GM18858 (cell line): Measurements from ENCODE around the gene ESPL1.

Experiments used
- ATAC-seq: cut with Tn5 transposase; IDR thresholded peaks from one replicate; pipeline ENCODE4 v1.9.1; 2021; ENCODE audit not compliant: unreplicated experiment

The ESPL1 gene

DNA sequence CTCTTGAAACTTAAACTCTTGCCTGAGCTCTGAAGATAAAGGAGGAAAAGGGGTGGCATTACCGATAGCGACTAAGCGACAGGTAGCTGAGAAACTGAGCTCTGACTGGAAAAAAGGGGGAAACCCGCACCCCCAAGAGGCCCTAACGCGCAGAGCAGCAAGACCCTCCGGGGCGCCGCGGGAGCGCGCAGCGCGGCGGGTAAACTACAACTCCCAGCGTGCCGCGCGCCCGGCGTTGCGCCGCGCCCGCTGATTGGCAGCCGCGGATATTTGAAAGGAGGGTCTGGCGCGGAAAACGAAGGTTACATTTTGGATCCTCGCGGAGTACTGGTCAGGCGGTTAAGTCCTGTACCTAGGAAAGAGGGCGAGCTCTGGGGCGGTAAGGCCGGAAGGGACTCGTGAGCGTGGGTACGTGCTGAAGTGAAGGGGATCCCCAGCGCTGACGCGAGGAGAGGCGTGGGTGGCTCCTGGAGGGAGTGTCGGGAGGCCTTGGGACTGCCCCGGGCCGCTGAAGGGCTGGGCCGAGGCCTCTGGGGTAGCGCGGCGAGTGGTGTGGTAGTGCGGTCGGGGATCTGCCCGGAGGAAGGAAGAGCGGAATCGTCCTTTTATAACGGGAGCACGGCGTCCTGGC lies at the start of gene ESPL1:
Gene ESPL1, plus strand, starts transcription at position 301 of the 631 bp plus-strand sequence. CDS start 468 bp downstream, outside the sequence.
- peak; percentile 55 for ATAC-seq

DNA sequence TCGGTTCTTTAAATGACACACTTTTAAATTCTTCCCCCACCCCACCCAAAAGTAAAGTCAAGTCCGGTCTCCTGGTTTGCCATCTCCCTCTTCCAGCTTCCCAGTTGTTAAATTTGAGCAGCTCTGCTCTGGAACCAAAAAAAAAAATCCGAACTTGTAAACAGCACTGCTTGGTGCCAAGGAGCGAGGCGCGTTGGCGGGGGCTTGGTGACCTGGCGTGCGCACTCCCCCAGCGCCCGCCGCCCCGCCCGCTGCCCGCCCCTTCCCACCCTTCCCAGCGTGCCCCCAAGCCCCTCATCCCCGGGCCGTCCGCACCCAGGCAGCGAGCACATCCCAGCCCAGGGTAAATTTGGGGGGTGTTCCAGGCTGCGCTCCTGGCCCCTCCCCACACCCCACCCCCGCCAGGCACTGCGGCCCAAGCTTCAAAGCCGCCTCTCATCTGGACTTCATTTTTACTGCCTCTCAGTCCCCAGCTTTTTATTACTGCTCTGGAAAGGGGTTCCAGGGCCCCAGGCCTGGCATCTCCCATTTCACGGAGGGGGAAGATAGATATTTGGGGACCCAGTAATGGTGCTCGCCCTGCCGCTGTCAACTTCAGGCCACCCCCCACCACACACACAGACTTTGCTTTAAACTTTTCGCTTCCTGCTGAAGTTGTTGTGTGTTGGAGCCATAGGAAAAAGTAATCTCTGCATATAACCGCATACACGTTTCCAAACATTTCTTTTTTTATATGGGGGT lies 49.4 kb upstream of the ESPL1 start:
- no peak for ATAC-seq

DNA sequence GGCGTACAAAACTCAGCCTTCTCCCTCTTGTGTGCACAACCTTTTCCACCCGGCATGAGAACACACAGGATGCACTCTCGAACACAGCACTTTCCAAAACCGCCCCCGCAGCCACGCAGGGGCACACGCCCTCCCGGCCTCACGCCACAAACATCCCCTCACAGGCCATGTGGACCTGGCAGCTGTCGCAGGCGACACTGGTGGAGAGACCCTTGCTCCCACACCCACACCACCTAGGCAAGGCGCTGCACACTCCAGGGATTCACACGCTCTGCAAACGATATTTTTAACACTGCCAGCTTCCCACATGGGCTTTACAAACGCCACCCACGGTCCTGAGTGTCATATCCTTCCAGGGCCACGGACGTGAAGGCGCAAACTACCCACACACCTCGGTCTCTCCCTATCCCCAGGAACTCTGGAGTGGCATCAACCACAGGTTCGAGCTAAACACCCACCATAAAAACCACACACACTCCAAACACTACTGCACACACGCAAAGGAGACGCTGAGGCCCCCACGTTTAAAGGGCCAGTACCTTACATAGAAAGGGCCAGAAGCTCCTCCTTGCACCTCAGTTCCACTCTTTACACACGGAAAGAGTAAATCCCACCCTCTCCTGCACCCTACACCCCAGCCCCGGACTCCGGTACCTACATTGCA lies 48.7 kb upstream of the ESPL1 start:
- ATAC-seq: no peak

DNA sequence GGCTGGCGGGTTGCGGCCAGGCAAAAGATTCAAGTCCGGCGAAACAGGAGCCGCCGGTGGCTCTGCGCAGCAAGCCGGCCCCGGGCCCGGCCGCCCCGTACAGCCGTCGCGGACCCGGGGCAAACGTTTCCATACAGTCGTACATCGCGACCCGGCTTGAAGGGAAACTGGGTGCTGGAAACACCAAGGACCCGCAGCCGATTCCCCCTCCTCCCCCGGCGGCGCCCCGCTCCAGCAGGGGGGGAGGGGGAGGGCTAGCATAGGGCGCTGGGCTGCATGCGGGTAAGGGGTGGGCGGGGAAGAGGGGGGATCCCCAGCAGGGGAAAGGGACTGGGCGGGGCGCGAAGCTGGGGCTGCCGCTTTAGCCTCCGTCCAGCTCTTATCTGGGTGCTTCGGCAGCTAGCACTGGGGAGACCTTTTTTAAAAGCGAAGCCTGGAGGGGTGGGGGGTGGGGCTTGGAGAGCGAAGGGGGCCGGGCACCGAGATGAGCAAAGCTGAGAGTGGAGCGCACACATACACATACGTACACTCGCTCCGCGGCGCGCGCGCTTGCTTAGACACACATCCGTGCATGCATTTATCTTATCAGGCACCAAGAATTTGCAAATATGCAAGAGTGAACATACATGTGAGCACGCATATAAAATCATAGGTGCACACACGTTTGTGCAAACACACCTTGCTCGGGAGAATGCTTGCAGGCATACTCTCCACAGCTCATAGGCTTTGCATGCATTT lies 48.0 kb upstream of the ESPL1 start:
- ATAC-seq: peak; percentile 20

DNA sequence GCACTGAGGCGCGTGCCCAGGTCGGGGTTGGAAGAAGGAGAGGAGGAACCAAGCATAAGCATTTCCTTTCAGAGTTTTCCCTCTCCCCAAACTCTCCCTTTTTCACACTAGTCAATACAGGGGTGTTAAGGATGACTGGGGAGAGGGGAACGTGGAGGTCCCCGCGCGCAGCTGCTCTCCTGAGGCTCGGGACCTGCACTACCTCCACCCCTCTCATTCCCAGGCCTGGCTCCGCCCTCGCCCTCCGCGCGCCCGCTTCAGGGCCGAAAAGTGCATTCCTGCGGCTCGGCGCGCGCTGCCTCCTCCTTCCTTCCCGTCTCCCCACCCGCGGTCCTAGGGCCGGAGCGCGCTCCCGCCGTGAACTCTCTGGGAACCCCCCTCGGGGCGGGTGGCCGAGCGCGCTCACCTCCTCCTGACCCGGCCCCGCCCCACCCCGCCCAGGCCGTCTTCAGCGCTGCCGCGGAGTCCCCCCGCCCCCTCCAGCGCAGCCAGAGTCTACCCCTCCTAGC lies 47.4 kb upstream of the ESPL1 start:
- peak; percentile 38 for ATAC-seq

DNA sequence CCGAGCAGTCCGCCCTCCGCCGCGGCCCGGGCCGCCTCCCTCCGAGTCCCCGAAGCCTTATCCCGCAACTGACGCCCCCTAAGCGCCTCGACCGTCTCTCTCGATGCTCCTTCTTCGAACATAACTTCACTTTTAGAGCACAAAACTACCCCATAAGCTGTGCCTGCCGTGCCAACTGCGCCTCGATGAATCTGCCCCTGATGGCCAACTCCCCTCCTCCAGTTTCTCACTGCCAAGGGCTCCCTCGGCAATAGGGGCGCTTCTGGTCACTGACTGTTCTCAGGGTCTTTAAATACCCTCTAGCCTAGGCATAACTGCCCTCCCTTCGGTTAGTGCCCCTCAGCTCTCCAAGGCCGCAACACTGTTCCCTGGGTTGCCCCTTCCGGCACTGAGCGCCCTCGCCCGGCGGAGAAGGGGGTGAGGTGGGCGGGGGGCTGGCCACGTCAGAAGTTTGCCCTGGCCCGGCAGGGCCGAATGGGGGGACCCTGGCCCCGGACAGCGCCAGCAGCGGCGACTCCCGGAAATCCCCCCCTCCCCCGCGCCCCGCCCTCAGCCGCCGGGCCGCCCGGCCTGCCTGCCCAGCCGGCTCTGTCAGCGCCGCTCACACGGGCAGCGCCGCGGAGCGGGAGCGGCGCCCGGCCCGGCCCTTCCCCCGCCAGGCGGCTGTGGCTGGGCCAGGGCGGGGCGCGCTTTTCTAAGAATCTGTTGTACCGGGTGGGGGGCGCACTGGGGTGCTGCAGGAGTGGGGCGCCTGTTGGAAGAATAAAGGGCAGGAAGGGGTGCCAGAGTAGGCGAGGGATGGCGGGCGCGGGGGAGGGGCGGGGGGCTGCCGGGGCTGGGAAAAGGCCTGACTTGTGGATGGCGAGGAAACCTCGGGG lies 46.7 kb upstream of the ESPL1 start:
- no peak for ATAC-seq

DNA sequence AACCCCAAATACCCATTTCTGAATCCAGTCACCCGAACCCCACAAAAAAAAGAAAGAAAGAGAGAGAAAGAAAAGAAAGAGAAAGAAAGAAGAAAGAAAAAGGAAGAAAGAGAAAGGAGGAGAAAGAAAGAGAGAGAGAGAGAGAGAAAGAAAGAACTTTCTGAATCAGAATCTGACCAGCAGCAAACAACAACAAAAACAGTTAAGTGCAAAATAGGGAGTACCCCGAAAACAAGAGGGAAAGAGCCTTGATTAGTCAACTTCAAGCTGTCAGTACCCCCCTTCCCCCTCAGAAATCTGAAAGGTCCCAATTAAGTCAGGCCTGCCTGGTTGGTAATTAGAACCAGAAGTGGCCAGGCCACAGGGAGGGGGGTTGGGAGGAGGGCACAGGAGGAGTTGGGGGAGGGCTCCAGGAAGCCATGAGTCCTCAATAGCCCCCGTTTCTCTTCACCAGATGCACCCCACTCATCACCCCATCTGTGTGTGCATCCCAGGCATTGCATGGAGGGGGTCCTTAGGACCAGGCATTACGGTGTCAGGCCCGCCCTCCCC lies 45.9 kb upstream of the ESPL1 start:
- no peak for ATAC-seq

DNA sequence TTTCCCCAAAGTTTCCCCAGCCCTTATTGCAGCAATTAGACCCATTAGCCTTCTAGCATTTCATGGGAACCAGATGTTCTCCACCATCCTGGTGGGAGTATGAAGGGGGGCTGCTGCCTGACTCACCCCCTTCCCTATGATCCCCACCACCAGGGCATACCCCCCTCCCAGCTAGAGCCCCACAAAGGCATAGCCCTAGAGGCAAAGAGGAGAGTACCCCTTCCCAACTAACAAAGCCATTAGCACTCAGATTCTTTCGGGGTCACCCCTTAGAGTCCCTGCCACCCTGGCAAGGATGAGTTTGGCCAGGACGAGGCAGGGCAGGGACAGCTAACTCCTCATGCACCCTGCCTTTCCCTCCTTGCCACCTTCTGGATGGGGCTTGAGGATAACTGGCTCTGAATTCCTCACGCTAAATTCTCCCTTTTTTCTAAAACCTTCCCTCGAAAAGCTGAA lies 45.3 kb upstream of the ESPL1 start:
- no peak for ATAC-seq

DNA sequence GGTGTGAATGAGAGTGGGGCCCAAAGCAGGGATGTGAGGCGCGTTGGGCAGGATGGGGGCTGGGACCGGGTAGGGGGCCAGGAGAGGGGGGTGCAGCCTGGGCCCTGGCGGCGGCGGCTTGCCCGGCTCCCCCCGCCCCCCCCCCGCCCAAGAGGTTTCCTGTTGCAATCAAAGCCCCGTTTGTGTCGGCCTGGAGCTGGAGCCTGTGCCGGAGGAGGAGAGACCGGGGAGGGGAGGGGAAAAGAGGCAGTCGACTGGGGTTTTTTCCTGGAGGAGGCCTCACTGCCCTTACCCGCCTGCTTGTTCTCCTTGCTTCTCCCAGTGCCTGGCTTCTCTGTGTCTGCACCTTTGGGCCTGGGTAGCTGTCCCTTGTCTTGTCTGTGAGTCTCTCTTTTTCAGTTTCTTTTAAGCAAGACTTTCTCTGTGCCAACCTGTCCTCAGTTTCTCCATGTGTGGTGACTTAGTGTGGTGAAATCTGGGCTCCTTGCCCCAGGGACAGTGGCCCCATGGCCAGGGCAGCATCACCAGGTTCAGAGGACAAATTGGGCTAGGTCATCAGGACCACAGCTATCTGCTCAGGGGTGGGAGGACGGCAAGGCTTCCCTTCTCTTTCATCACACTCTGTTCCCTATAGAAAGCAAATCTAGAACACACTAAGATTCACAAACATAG lies 44.6 kb upstream of the ESPL1 start:
- no peak for ATAC-seq

DNA sequence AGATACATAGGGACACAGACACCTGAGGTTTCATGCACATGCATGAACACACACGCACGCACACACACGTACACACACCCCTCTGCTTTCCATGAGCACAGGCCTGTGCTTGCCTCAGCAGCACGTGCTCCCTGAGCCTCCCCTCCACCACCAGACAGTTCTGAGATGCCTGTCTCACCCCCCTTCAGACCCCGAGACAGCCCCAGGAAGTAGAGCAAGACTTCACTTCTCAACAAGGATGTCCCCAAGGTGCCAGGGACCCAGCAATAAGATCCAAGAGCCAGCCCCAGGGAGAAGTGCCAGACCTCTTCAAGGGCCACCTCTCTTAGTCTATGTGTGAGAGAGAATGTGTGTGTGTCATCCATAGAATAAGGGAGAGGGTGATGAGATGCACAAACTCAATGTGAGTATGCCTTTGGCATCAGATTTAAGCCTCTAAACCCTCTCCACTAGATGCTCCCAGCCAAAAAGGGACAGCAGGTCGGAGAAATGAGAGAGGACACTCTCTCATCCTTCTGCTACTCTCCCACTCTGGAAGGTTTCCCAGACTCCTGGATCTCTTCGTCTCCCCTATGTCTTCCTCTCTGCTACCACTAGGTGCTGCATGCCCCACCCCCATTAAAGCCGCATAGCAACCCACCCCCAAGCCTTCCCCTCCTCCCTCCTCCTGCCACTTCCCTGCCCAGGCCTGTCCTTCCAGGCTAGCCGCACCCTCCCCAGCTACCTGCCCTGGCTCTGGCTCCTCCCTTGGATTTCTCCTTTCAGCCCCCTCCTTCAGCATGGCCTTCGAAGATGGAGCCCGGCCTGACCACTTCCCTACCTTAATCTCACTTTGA lies 43.8 kb upstream of the ESPL1 start:
- ATAC-seq: no peak

DNA sequence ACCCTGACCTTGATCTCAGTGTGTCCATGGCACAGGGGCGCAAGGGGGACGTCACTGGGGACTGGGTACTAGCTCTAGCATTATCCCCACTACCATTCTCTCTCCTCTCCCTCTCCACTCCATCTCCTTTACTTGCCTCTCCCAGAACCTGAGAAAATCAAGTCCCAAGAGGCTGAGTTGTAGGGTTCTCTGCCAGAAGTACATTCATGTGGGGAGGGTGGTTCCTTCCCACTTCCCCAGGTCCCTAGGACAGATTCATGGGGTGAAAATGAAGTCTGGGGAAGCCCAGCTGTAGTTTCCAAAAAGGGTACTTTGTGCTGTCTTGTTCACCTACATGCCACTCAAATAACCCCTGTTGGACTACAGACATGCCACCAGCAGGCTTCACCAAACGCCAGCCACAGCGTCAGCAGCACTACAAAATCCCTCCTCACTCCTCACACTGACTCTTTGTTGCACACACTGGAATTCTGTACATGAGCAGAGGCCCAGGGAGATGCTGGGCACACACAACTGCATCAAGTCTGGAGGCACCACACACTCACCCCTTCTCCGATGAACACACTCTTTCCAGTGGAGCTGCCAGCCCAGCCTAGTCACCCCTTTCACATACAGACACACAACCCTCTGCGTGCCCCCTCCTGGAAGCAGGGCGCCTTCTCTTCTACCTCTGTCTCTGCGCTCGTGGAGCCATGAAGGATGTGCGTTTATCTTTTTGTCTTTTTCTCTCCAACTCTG lies 43.0 kb upstream of the ESPL1 start:
- no peak for ATAC-seq

DNA sequence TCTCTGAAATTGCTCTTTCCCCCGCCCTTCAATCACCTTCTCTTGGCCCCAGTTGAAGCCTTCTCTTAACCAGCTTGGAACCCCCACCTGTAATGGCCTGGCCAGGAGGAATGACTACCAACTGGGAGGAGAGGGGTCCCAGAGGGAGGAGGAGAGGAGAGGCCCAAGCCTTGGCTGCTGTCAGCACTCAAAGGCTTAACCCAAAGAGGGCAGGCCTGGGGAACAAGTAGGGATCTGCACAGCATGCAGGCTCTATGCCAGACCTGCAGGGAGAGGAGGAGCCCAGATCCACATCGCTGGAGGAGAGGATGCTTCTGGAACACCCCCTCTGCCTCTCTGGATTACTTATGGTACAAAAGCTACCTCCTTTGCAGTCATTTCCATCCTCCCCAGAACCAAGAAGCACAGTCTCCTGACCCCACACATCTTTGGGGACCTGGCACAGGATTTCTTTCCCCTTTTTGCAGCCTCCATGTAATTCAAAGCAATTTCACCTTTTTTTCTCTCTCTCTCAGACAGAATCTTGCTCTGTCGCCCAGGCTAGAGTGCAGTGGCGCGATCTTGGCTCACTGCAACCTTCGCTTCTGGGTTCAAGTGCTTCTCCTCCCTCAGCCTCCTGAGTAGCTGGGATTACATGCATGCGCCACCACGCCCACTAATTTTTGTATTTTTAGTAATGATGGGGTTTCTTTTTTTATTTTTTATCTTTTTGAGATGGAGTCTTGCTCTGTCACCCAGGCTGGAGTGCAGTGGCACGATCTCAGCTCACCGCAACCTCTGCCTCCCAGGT lies 42.3 kb upstream of the ESPL1 start:
- ATAC-seq: no peak

DNA sequence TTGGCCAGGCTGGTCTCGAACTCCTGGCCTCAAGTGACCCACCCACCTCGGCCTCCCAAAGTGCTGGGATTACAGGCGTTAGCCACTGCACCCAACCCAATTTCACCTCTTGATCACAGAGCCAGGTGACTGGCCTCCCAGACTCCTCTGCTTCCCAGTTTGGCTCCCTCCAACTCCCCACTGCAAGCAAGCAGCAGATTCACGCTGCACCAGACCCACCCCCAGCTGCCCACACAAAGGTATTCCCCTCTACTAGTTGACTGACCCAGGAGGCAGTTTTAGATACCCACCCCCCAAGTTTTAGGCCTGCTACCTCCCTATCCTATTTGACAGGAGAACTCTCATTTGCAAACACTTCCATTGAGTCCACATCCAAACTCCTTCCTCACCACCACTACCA lies 41.3 kb upstream of the ESPL1 start:
- no peak for ATAC-seq

DNA sequence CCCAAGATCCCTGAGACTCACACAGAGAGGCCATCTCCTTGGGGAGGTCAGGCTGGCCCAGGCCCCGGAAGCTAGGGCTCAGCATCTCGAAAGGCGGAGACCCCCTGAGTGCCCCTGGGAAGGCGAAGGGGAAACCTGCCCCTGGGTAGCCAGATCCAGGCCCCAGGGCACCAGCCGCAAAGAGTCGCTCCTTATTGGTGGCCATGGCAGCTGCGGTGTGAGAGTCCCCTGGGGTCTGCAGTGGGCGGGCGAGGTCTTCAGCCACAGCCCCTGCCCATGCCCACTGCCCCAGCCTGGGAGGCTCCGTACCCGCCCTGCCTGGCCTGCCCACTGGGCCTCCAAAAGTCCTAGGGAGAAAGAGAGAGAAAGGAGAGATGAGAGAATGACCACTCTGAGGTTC lies 40.8 kb upstream of the ESPL1 start:
- no peak for ATAC-seq

DNA sequence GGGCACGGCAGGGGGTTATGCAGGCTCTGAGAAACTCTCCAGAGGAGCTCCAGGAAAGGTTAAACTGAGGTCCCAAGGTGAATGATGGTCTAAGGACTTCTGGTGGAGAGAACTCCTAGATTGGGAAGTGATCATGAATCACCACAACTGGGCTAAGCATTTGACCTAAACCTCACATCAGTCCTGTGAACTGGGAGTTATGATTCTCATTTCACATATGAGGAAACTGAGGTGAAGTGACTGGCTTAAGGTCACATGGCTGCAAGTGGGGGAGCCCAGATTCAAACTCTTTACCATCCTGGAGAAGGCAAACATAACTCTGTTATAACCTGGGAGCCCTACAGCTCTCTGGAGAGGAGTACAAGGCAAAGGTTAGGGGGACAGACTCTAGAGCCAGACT lies 40.3 kb upstream of the ESPL1 start:
- ATAC-seq: no peak

DNA sequence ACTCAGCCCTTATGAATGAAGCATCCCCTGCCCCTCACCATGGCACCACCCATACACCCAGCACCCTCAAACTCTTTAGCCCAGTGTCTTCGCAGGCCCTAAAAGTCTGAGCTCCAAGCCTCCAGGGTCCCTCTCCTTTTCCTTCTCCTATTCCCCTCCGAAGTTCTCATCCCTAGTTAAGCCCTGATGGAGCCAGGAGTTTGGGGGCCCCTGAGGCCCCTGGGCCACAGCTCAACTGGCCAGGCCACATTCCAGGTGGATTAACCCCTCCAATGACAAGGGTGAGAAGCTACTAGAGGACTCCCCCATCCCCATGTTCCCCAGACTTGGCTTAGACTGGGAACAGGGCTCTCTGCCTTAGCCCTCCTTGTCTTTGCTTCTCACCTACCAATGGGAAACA lies 38.6 kb upstream of the ESPL1 start:
- no peak for ATAC-seq
